Measurements from ENCODE around the gene ACP6. TPM values are rescaled to one million over a fixed set of nuclear protein-coding genes. Genes with fewer than 3 reads are reported as not detected.

The ACP6 gene
- total RNA-seq, 1 donor from 2014 or later: 27.6 TPM

- Histone ChIP-seq H2AFZ (replicated peaks) (peak overlapping the region; percentile 23), H3K27ac (peak overlapping the region; percentile 4), H3K27me3 (no peaks in the 10 kb centered on the region), H3K4me3 (no peak overlapping the region), H4K20me1 (ENCODE audit: low read depth) (no peaks in the 10 kb centered on the region), H3F3A (ENCODE audit: low read depth) (no peaks in the 10 kb centered on the region), H3K4me2 (peak overlapping the region; percentile 8), H3K36me3 (no peaks in the 10 kb centered on the region), H3K9me3 (ENCODE audit: low read depth) (no peaks in the 10 kb centered on the region), H3K9ac (no peak overlapping the region), H3K4me1 (peaks cover 16% of the 10 kb centered on the region), H3K79me2 (ENCODE audit: low read depth) (no peaks in the 10 kb centered on the region)
- TF ChIP-seq CTCF (IDR thresholded peaks at IDR 0.05): no peak
- Mint-ChIP-seq H3K9me3 (peaks cover 36% of the 10 kb centered on the region), H3K4me1 (peaks cover 31% of the 10 kb centered on the region), H3K4me3 (peak overlapping the region; percentile 2), H3K27ac (peak overlapping the region; percentile 89), H3K36me3 (peaks cover 7% of the 10 kb centered on the region), H3K27me3 (ENCODE audit: insufficient read depth, low read depth) (no peaks in the 10 kb centered on the region)
- DNase-seq (ENCODE audit: low spot score): no peak
Observed at GRCh38 chr1:147676311-147677085, 6.2 kb upstream of the ACP6 start.

GRCh38 chr1:147673816-147674215 is 3.5 kb upstream of the ACP6 start:
- Mint-ChIP-seq H3K27ac (no peak overlapping the region), H3K36me3 (peaks cover under 1% of the 10 kb centered on the region), H3K4me1 (peaks cover 43% of the 10 kb centered on the region), H3K4me3 (no peak overlapping the region), H3K9me3 (peaks cover 21% of the 10 kb centered on the region), H3K27me3 (ENCODE audit: insufficient read depth, low read depth) (peaks cover 6% of the 10 kb centered on the region)
- Histone ChIP-seq H3K4me1 (peaks cover 21% of the 10 kb centered on the region), H3K36me3 (no peaks in the 10 kb centered on the region), H3K4me3 (no peak overlapping the region), H3F3A (ENCODE audit: low read depth) (peaks cover 7% of the 10 kb centered on the region), H3K9me3 (ENCODE audit: low read depth) (no peaks in the 10 kb centered on the region), H4K20me1 (ENCODE audit: low read depth) (no peaks in the 10 kb centered on the region), H3K27me3 (no peaks in the 10 kb centered on the region), H3K79me2 (ENCODE audit: low read depth) (peaks cover 9% of the 10 kb centered on the region), H3K4me2 (no peak overlapping the region), H3K27ac (no peak overlapping the region), H2AFZ (replicated peaks) (no peak overlapping the region), H3K9ac (no peak overlapping the region)
- DNase-seq (ENCODE audit: low spot score): no peak
- TF ChIP-seq EZH2 (IDR thresholded peaks at IDR 0.05) (no peak), CTCF (IDR thresholded peaks at IDR 0.05) (no peak), EZH2phosphoT487 (IDR thresholded peaks at IDR 0.05) (no peak)

- no peaks in the 10 kb centered on the region for H3K36me3 ChIP-seq
- no peak overlapping the region for H3K9ac ChIP-seq
- no peak overlapping the region for H2AFZ ChIP-seq (replicated peaks)
- TF ChIP-seq CTCF (IDR thresholded peaks at IDR 0.05) (no peak), EZH2 (IDR thresholded peaks at IDR 0.05) (no peak), EZH2phosphoT487 (IDR thresholded peaks at IDR 0.05) (no peak)
- H3K4me3 ChIP-seq: no peak overlapping the region
- peaks cover 7% of the 10 kb centered on the region for H3F3A ChIP-seq (ENCODE audit: low read depth)
- peaks cover 13% of the 10 kb centered on the region for H3K79me2 ChIP-seq (ENCODE audit: low read depth)
- no peak overlapping the region for H3K27ac ChIP-seq
- Mint-ChIP-seq H3K9me3 (peaks cover 18% of the 10 kb centered on the region), H3K36me3 (peaks cover 1% of the 10 kb centered on the region), H3K27ac (no peak overlapping the region), H3K27me3 (ENCODE audit: insufficient read depth, low read depth) (peaks cover 6% of the 10 kb centered on the region), H3K4me1 (peaks cover 47% of the 10 kb centered on the region), H3K4me3 (no peak overlapping the region)
- H3K9me3 ChIP-seq (ENCODE audit: low read depth): no peaks in the 10 kb centered on the region
- no peak overlapping the region for H3K4me2 ChIP-seq
- H3K4me1 ChIP-seq: peaks cover 22% of the 10 kb centered on the region
- H3K27me3 ChIP-seq: no peaks in the 10 kb centered on the region
- H4K20me1 ChIP-seq (ENCODE audit: low read depth): no peaks in the 10 kb centered on the region
- DNase-seq (ENCODE audit: low spot score): no peak
Observed at GRCh38 chr1:147673406-147673805, 3.1 kb upstream of the ACP6 start.
